ENCODE results near the gene FRMD5.
"Not testable (repeated sequence)": the region's sequence is repeated elsewhere in the genome, so short reads cannot be mapped to it uniquely, and the experiment has no call there.

FRMD5 gene

DNA sequence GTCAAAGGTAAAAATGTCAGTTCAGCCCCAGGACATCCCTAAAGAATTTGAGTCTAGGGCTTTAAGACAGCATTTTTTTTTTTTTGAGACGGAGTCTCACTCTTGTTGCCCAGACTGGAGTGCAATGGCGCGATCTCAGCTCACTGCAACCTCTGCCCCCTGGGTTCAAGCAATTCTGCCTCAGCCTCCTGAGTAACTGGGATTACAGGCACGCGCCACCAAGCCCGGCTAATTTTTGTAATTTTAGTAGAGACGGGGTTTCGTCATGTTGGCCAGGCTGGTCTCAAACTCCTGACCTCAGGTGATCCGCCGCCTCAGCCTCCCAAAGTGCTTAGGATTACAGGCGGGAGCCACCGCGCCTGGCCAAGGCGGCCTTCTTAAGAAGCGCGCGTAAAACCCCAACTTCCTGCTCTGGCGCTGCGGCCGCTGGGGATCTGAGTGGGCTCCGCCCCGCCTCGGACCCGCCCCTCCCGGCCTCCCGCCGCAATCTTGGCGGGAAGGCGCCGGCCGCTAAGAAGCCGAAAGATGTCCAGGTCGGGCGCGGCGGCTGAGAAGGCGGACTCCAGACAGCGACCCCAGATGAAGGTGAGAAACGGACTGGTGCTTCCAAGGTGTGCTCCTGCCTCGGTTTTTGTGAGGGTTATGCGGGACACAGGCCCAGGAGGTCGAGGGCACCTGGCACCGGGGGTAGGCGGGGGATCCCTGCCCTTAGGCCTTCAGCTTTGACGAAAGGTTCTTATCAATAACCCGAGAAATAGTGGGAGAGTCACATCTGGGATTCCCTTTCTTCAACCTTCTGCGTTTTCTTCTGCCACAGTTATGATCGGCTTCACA lies 368.3 kb downstream of the FRMD5 start, which contains the start of gene WDR76:
WDR76 (plus strand) TSS at position 495 of the 834 bp plus-strand sequence; CDS start at position 526, 31 bp downstream.
- no peak for FAIRE-seq

DNA sequence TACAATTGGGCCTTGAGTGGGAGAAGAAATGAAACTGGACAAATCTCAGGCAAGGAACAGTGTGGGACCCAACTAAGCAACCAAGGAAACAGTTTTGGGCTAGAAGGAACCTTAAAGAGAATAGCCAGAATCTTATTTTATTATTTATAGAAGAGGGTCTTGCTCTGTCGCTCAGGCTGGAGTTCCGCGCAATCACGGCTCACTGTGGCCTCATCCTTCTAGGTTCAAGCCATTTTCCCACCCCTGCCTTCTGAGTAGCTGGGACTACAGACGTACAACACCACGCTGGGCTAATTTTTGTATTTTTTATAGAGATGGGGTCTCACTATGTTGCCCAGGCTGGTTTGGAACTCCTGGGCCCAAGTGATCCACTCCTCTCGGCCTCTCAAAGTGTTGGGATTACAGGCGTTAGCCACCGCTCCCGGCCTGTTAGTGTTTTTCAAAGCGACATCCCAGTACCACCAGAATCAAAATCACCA lies 369.0 kb downstream of the FRMD5 start:
- FAIRE-seq = no peak

DNA sequence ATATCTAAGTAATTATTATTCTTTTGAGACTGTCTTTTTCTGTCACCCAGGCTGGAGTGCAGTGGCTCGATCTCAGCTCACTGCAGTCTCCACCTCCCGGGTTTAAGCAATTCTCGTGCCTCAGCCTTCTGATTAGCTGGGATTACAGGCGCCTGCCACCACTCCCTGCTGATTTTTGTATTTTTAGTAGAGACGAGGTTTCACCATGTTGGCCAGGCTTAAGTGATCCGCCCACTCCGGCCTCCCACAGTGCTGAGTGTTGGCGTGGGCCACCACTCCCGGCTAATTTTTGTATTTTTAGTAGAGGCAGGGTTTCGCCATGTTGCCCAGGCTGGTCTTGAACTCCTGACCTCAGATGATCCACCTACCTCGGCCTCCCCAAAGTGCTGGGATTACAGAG lies 369.8 kb downstream of the FRMD5 start:
- FAIRE-seq = not testable (repeated sequence)

DNA sequence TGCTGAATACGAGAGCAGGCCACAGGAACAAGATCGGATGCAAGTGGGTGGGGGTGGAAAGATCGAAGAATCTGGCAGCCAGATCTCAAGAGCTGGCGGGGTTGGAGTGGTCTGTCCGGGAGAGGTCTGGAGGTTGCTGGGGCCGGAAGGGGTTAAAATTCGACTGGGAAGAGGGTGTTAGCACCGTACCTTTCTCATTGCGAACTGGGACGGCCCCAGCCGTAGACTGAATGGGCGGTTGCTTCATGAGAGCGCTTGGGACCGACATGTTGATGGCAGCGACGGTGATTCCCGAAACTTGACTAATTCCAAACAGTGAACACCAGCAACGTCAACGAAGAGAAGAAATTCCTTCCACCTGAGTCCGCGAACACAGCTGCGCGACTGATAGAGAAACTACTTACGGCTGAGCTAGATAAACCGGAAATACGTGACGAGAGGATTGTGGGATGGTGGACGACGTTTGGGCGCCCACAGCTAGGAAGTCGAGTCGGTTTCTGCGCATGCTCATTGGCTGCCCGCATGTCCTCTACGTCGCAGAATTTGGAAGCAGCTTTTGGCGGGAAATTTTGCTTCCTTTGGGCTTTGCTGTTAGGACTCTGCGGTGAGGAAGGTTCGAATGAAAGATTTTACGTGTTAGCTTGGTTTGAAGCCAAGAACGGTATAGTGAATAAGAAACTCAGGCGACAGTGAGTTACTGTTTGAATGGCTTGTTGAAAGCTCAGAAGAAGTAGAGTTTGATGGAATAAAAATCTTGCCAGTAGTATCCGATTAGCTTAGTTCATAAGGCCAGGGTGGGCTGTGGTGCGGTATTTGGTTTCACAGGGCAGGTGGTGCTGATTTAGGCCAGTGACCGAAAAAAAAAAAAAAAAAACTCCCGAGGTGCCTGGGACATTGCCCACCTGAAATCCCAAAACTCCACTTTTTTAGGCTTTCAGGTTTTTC lies 370.5 kb downstream of the FRMD5 start, which contains the start of gene MFAP1:
MFAP1 (minus strand) TSS at position 389 of the 945 bp plus-strand sequence; CDS start at position 268, 121 bp downstream.
- peak; percentile 98 for FAIRE-seq

DNA sequence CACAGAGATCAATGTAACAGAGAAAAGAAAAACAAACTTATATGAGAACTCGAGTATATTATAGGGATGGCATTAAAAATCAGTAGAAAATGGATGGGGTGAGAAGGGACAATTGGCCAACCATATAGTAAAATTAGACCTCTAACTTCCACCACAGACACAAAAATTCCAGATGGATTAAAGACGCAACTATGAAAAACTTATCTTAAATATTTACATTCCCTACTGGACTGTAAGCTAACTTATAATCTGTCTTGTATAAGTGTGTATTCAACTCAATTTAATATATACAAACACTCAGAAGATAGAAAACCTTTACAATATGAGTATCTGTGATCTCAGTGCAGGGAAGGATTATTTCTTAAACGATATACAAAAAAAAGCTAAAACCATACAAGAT lies 373.6 kb downstream of the FRMD5 start:
- FAIRE-seq = no peak
